Measurements from ENCODE around the gene HNRNPUL1.

HNRNPUL1 gene

GRCh38 chr19:41234512-41235168, 29.5 kb upstream of the HNRNPUL1 start:
- no peak for DNase-seq (ENCODE audit: low spot score)

- DNase-seq (ENCODE audit: low spot score): no peak
These were observed 28.7 kb upstream of the HNRNPUL1 start for GRCh38 chr19:41235480-41235879.

GRCh38 chr19:41238244-41238643, 25.9 kb upstream of the HNRNPUL1 start:
- DNase-seq (ENCODE audit: low spot score): no peak

GRCh38 chr19:41239363-41239762, 24.8 kb upstream of the HNRNPUL1 start:
- DNase-seq (ENCODE audit: low spot score): no peak

GRCh38 chr19:41239961-41240574, 24.1 kb upstream of the HNRNPUL1 start:
- no peak for DNase-seq (ENCODE audit: low spot score)

- DNase-seq (ENCODE audit: low spot score): no peak
These were observed 22.3 kb upstream of the HNRNPUL1 start for GRCh38 chr19:41241859-41242258.

GRCh38 chr19:41244117-41244516, 20.1 kb upstream of the HNRNPUL1 start:
- DNase-seq (ENCODE audit: low spot score): no peak

- no peak for DNase-seq (ENCODE audit: low spot score)
These were observed 18.3 kb upstream of the HNRNPUL1 start for GRCh38 chr19:41245843-41246242.

GRCh38 chr19:41248895-41249294, 15.3 kb upstream of the HNRNPUL1 start:
- DNase-seq (ENCODE audit: low spot score): no peak

- no peak for DNase-seq (ENCODE audit: low spot score)
These were observed 14.3 kb upstream of the HNRNPUL1 start for GRCh38 chr19:41249707-41250423.

GRCh38 chr19:41253660-41254059, 10.5 kb upstream of the HNRNPUL1 start:
- no peak for DNase-seq (ENCODE audit: low spot score)

- no peak for DNase-seq (ENCODE audit: low spot score)
These were observed 9.0 kb upstream of the HNRNPUL1 start for GRCh38 chr19:41255171-41255570.

- no peak for DNase-seq (ENCODE audit: low spot score)
These were observed 2.5 kb upstream of the HNRNPUL1 start for GRCh38 chr19:41261474-41262190.

- DNase-seq (ENCODE audit: low spot score): no peak
These were observed 926 bp upstream of the HNRNPUL1 start for GRCh38 chr19:41263042-41263849.

- DNase-seq (ENCODE audit: low spot score): peak; percentile 48
These were observed 616 bp downstream of the HNRNPUL1 start for GRCh38 chr19:41264581-41265394.

- peak; percentile 52 for DNase-seq (ENCODE audit: low spot score)
These were observed 1.4 kb downstream of the HNRNPUL1 start for GRCh38 chr19:41265395-41266153.

GRCh38 chr19:41269055-41269454, 4.9 kb downstream of the HNRNPUL1 start:
- DNase-seq (ENCODE audit: low spot score): no peak

- no peak for DNase-seq (ENCODE audit: low spot score)
These were observed 5.4 kb downstream of the HNRNPUL1 start for GRCh38 chr19:41269571-41269970.

GRCh38 chr19:41273076-41273475, 8.9 kb downstream of the HNRNPUL1 start:
- no peak for DNase-seq (ENCODE audit: low spot score)

- DNase-seq (ENCODE audit: low spot score): no peak
These were observed 10.6 kb downstream of the HNRNPUL1 start for GRCh38 chr19:41274802-41275201.

All from COLO829 (cell line).